ENCODE data around the gene MRPL27.

MRPL27 gene

DNA sequence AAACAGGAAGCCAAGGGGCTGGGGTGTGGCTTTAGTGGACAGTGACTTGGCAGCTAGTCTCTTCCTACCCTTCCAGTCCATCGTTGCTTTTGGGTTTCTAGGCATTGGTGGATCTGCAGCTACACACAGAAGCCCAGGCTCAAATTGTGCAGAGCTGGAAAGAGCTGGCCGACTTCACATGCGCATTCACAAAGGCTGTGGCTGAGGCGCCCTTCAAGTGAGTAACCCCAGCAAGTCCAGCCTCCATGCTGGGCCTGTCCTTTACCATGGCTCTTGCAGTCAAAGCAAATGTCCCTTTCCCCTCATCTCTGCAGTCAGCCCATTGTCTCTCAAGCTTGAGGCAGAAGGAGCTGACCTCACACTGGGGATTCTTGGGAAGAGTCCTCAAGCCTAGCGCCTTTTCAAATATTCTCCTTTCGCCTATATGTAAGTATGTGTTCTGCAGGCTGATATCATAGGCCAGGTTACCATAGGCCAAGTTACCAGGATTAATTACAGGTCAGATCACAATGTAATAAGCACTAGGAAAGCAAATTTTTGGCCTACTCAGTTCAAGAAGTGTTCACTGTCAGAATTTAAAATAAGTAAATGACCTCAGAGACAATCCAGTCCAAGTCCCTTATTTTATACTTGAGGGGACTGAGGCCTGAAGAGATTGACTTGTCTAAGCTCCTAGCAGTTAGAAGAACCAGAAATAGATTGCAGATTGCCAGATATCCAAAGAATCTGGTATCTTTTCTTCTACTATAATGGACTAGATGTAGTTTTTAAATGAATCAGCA is 6.6 kb upstream of the MRPL27 start:
- DNase-seq (ENCODE audit: insufficient read length, low spot score) (no peak), FAIRE-seq (no peak)
- TF ChIP-seq POLR2A (IDR thresholded peaks at IDR 0.05; ENCODE audit: low read depth, low read length): no peak

DNA sequence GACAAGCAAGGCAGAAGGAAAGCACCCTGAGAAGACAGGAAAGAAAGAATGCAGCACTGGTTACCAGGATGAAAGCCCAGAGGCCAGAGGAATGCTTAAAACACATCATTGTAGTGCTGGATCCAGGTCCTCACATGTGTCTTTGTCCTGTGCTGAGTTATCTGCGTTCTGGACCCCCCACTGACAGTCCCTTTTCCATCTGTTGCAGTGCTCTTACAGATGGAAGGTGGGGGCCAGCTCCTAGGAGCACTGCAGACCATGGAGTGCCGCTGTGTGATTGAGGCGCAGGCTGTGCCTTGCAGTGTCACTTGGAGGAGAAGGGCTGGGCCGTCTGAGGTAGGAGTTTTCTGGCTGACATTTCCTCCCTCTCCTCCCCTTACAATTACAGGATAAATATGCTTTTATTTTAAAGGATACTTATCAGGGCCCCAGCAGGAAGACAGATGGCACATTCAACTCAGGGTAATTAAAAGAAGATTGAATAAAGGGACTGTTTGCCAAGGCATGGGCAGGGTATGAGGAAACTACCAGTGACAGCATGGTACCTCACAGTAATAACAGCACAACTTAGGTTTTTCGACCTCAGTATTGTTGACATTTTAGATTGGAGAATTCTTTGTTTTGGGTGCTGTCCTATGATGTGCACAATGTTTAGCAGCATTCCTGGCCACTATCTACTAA is 3.0 kb upstream of the MRPL27 start:
- DNase-seq (ENCODE audit: insufficient read length, low spot score) (no peak), FAIRE-seq (no peak)

GRCh38 chr17:50373705-50374104 is 721 bp upstream of the MRPL27 start:
- no peak for DNase-seq (ENCODE audit: insufficient read length, low spot score)
- FAIRE-seq: no peak
- TF ChIP-seq POLR2A (IDR thresholded peaks at IDR 0.05; ENCODE audit: low read depth, low read length): no peak

More for the DNA sequence above, 3.0 kb upstream of the MRPL27 start:
- no peak for TF ChIP-seq POLR2A (IDR thresholded peaks at IDR 0.05; ENCODE audit: low read depth, low read length)

- TF ChIP-seq POLR2A (IDR thresholded peaks at IDR 0.05; ENCODE audit: low read depth, low read length): no peak
- FAIRE-seq (no peak), DNase-seq (ENCODE audit: insufficient read length, low spot score) (no peak)
Measured at GRCh38 chr17:50372222-50372757, 694 bp downstream of the MRPL27 start.

DNA sequence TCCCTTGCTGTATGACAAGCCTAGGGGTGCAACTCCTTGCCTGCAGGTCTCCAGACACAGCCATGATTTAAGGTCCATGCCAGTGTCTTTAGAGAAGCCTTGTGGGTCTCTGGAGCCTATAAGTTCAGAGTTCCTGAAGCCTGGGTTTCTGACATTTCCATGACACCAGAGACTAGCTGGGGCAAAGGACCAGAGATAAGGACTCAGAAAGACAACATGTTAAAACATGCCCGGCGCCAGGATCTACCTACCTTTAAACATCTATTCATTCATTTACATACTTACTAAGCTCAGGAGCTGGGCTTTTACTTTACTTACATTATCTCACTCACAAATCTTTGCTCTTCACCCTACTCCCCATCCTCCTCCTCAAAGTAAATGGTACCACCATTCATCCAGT is 1.5 kb downstream of the MRPL27 start:
- FAIRE-seq (no peak), DNase-seq (ENCODE audit: insufficient read length, low spot score) (no peak)
- TF ChIP-seq POLR2A (IDR thresholded peaks at IDR 0.05; ENCODE audit: low read depth, low read length): no peak

- TF ChIP-seq POLR2A (IDR thresholded peaks at IDR 0.05; ENCODE audit: low read depth, low read length): no peak
- DNase-seq (ENCODE audit: insufficient read length, low spot score) (no peak), FAIRE-seq (no peak)
Measured at GRCh38 chr17:50370052-50370451, 2.9 kb downstream of the MRPL27 start.

DNA sequence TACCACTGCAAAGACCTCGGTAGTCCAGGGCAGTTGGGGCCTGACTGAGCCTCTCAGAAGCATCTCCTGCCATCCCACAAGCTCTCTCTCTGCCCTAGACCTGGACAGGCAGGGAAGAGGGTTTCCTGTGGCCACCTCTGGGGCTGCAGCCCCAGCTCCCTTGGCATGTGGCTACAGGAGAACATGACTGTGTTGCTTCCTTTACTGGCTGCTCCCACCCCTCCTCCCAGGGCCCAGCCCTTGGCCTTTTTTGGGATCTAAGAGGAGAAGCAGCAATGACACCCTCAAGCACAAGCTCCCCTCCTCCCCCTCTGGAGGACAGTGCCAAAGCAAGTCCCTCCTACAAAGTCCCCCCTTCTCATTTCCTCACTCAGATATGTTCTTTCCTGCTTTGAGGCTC is 5.6 kb downstream of the MRPL27 start:
- DNase-seq (ENCODE audit: insufficient read length, low spot score) (no peak), FAIRE-seq (no peak)
- TF ChIP-seq POLR2A (IDR thresholded peaks at IDR 0.05; ENCODE audit: low read depth, low read length): no peak

DNA sequence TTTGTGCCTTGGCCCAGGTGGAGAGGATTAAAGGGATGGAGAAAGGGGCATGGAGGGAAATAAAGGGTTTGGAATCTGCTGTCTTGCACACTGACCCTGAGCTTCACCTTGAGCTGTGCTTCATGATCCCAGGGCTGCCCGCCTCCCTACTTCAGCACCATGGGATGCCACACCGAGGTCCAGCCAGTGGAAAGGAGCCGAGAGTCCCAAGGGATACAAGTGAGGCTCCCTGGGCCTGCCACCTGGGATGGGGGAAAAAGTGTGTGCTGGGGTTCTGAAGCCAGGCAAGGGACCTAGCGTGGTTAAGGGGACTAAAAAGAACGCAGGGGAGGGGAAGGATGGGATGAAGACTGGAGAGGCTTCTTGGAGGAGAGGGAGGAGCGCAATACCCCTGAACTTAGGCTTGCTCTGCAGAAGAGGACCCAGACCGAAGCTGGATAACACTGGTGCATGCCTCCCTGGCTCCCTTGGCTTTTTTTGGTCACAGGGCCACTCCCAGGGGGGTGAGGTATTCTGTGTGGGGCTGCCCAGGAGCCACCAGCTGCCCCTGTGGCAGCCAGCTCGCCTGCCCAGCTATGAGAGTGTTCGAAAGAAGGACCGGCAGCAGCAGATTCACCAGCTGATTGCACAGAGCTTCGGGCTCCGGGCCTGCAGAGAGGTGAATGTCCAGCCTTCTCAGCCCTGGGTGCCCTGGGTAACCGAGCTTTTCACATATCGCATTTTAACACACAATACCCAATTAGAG is 7.2 kb downstream of the MRPL27 start:
- DNase-seq (ENCODE audit: insufficient read length, low spot score) (no peak), FAIRE-seq (no peak)
- TF ChIP-seq POLR2A (IDR thresholded peaks at IDR 0.05; ENCODE audit: low read depth, low read length): no peak

GRCh38 chr17:50365165-50365564 is 7.8 kb downstream of the MRPL27 start:
- no peak for TF ChIP-seq POLR2A (IDR thresholded peaks at IDR 0.05; ENCODE audit: low read depth, low read length)
- no peak for FAIRE-seq

GRCh38 chr17:50364715-50365114 is 8.3 kb downstream of the MRPL27 start:
- no peak for TF ChIP-seq POLR2A (IDR thresholded peaks at IDR 0.05; ENCODE audit: low read depth, low read length)
- DNase-seq (ENCODE audit: insufficient read length, low spot score) (peak; percentile 63), FAIRE-seq (no peak)

More at GRCh38 chr17:50365165-50365564, 7.8 kb downstream of the MRPL27 start:
- no peak for DNase-seq (ENCODE audit: insufficient read length, low spot score)

DNA sequence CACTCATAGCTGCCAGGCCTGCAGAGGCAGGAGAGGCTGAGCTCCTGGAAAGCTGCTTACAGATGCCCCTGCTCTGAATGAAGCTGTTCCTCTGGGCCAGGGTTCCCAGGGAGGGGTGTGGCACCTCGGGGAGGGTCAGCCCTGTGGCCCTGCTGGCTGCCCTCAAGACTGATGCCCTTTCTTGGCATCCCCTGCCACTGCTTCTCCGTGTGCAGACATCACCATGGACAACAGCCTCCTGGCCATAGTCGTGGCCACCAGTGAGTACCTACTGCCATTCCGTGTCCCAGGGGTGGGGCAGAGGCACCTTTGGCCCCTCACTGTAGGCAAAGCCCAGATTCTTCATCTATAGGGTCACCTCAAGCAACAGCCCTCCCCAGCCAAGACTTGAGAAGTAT is 8.9 kb downstream of the MRPL27 start:
- DNase-seq (ENCODE audit: insufficient read length, low spot score) (no peak), FAIRE-seq (no peak)
- no peak for TF ChIP-seq POLR2A (IDR thresholded peaks at IDR 0.05; ENCODE audit: low read depth, low read length)

DNA sequence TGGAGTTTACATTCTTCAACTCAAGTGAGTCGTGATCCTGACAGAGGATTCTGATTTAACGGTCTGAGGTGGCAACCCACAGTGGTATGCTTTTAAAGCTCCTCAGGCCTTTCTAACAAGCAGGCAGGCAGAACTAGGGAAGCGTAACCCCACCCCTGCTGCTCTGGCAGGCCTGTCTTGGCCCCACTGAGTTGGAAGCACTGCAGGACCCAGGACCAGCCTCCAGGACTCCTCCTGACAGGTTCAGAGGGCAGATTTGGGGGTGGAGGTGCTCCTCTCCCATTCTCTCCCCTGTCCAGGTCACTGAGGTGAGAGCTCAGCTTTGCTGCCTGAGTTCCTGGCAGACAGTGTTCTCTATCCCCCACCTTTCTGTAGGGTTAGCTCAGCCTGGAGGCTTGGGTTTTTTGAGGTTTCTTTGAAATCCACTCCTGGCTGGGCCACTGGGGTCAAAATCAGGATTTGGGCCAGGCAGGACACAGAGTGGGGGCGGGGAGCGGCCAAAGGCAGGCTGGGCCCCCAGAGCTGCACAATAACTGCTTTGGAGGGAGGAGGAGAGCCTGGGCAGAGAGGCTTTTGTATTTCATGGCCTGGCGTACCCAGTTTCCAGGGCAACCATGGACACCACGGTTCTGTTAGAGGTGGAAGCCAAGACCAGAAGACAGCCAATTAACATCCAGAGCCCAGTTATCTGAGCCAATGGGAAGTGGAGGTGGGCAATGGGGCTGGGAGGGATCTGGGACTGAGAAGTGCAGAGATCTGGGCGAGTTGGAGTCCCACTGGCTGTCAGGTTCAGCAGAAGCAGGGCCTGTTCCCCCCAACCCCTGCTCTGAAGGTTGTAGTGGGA is 9.5 kb downstream of the MRPL27 start:
- no peak for TF ChIP-seq POLR2A (IDR thresholded peaks at IDR 0.05; ENCODE audit: low read depth, low read length)
- DNase-seq (ENCODE audit: insufficient read length, low spot score) (no peak), FAIRE-seq (no peak)

- no peak for DNase-seq (ENCODE audit: insufficient read length, low spot score)
- FAIRE-seq: no peak
- no peak for TF ChIP-seq POLR2A (IDR thresholded peaks at IDR 0.05; ENCODE audit: low read depth, low read length)
Measured at GRCh38 chr17:50362661-50363060, 10.3 kb downstream of the MRPL27 start.
